Bone marrow (tissue), 2 donors: ENCODE measurements around the gene CTPS1.

Source experiments
- DNase-seq, 2 donors: peaks; one replicate each; lab custom pipeline; 2025; lab: John Stamatoyannopoulos, UW

The CTPS1 gene

DNA sequence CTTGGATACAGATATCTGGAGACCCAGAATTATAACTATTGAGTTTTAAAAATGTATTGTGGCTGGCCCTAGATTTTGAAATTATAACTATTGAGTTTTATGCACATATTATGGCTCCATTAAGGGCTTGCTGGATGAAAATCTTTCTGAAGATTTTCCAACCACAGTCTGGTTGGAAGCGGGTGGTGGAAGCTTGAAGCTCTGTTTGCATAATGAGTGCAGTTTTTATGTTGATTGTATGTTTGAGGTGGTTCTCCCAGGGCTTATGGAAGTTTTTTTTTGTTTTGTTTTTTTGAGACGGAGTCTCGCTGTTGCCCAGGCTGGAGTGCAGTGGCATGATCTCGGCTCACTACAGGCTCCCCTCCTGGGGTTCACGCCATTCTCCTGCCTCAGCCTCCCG lies 10.1 kb upstream of the CTPS1 start:
- no peak for DNase-seq

DNA sequence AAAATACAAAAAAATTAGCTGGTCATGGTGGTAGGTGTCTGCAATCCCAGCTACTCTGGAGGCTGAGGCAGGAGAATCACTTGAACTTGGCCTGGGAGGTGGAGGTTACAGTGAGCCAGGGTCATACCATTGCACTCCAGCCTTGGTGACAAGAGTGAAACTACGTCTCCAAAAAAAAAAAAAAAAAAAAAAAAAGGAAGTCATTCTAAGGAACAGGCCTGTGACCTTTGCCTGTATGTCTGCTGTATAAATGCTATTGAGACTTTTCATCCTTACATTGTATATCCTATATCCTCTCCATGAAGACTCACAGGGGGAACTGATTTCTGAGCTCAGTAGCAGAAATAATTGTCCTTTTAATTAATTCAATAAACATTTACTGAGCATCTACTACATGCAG lies 7.5 kb upstream of the CTPS1 start:
- DNase-seq: peak in 1 of 2 donors; percentile 34

DNA sequence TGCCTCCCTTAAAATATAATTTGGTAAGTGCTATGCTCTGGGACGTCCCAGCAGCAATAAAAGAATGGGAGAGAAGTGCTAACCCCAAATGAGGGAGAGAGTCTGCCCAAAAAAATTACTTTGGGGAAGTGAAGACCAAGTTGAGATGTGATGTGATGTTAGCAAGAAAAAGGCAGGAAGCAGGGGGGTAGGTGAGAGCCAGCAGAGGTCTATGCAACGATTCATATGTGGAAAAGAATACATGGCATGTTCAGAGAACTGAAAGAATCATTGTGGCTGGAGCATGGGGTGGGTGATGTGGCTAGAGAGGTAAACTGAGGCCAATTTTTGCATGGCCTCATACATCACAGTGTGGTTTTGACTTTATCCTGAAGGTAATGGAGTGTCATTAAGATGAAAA lies 5.6 kb upstream of the CTPS1 start:
- DNase-seq: peak in 1 of 2 donors; percentile 19

DNA sequence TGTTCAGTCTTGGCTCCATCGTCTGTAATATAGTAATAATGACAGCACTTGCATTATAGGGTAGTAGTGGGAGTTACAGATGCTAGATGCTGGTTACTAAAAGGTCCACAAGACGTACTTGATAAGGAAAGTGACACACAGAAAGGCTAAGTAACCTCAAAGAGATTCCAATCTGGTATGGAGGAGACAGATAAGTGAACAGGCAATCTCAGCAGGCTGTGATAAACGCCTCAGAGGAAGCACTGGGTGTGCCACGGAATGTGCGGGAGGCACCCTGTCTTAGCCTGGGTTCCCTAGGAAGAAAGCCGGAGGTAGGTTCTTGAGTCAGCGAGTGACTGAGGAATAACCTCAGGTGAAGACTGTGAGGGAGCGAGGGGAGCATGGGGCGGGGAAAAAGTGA lies 4.6 kb upstream of the CTPS1 start:
- no peak for DNase-seq

DNA sequence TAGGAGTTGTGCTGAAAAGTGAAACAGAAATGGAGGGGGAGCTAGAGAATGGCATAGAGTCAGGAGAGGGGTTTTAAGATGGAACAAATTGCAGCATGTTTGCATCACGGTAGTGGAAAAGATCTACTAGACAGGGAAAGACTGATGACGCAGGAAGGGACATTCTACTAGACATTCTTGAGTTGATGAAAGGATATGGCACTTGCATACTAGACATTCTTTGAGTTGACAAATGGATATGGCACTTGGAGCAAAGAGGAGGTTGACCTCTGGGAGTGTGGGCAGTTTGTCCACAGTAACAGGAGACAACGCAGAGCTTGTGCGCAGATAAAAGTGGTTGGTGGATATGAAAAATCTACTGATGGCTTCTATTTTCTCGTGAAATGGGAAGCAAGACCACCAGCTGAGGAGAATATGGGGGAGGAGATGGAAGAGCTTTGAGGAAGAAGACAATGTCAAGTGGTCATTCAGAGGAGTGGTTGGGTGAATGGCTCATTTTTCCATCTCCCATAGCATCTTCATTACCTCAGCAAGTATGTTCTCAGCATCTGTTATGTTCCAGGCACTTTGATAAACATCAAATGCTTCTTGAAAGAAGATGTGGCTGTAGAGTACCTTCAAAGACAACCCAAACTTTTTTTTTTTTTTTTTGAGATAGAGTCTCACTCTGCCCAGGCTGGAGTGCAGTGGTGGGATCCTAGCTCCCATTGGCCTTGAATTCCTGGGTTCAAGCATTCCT lies 2.4 kb upstream of the CTPS1 start:
- no peak for DNase-seq

DNA sequence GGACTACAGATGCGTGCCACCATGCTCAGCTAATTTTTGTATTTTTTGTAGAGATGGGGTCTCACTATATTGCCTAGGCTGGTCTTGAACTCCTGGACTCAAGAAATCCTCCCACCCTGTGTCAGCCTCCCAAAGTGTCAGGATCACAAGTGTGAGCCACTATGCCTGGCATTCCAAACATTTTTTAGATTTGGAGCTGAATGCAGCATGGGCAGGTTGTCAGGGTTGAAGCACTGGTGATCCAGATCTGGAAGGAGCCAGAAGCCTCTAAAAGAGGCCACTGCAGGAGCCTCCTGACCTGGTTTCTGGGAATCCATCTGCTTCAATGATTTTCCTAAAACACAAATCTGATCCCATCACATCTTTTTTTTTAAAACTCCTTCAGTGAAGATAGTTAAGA lies 1.8 kb upstream of the CTPS1 start:
- DNase-seq: no peak

DNA sequence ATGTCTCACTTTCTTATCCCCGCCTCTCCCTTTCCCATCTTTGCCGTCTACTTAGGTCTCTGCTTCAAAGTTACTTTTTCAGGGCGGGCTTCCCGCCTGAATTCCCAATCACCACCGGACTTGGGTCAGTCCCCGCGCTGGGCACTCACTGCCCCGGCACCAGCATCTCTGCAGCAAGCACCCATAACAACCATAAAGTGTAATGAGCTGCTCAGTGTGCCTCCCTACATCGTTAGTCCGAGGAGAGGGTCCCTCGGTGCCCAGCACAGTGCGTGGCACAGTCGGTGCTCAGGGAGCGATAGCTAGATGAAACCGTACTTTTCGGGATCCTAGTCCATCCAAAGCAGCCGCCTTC lies 633 bp upstream of the CTPS1 start:
- DNase-seq: no peak

DNA sequence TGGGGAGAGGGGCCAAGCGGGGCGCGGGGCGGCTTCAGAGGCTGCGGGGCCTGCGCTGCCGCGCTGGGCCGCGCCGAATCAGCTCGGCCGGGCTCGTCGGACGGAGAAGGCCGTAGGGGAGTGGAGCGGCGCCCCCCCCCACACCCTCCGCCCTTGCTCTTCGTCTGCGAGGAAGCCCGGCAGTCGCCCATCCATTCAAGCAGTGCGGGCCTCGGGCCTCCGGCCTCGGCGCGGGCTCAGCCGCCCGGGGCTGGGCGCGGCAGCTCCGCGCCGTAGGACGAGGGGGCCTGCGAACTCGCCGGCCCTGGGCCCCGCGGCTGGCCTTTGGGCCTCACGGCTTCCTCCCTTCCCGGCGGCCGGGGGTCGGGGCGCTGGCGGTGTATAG lies 564 bp downstream of the CTPS1 start:
- DNase-seq: no peak

DNA sequence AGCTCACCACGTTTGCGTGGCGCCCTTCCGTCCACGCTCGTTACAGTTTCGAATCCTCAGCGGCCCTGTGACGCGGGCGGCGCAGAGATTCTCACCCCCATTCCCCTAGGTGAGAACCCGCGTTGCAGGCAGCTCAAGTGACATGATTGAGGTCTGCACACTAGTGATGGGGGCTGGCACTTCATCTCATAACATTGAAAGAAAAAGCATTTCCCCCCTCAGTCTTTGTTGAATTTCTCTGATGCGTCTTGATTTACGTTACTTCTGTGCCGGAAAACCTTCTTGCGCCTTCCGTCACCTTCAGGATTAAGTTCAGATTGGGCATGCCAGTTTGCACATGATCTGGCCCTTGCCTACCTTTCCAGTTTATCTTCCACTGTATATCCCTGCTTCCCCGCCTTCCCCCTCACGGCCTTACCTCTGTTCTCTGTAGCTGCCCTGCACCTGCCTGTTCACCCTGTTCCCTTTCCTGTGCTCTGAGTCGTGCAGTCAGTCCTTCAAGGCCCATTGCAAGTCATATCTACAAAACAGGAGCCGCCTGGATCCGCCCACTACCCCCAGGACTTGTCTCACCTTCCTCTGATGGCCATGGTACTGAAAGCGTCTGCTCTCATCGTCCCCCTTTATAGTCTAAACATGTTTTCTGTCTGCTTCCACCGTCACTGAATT lies 1.1 kb downstream of the CTPS1 start:
- DNase-seq: no peak

DNA sequence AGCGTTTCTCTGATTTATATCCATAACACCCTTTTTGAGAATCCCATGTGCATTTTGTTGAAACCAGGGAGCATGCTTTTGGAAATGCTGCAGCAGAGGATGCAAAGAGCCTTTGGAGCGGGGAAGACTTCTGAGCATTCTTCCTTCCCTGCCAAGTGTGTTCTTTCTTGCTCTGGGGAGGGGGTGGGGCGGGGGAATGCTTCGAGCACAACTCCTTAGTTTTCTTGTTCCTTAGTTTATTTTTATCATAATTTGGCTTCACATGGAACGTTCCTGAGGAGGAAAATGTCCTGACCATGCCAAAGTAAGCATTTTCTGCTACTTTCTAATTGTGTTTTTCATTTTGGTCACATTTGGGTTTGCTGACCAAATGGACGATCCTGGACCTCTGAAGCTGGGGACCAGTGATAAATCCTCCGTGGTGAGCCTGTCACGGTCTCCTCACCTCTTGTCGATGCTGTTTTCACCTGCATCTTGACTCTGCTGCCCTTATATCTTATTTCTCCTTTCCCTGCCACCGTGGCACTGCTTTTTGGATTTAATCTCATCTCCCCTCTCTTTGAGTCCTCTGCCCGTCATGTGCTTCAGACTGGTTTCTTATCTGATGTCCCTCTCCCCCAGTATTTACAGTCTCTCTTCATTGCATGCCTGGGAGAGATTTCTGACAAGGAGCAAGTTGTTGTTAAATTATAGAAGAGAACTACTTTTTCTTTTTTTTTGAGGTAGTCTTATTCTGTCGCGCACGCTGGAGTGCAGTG lies 2.4 kb downstream of the CTPS1 start:
- no peak for DNase-seq

DNA sequence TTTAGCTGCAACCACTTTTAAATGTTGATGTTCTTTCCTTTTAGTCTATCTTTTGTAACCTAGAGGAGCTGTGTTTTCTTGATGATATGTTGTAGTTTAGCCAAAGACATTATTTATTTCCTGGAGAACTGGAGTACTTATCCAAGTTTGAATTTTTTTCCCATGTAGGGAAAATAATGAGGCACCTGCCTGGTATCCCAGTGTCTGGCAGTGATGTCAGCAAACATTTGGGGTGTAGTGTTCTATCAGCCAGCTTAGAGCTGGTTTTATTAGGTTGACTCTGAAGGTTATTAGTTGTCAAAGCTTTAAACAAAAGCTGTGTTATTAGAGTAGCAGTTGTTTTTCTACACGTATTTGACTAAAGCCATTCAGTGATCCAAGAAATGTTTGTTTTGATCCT lies 3.2 kb downstream of the CTPS1 start:
- DNase-seq: no peak

DNA sequence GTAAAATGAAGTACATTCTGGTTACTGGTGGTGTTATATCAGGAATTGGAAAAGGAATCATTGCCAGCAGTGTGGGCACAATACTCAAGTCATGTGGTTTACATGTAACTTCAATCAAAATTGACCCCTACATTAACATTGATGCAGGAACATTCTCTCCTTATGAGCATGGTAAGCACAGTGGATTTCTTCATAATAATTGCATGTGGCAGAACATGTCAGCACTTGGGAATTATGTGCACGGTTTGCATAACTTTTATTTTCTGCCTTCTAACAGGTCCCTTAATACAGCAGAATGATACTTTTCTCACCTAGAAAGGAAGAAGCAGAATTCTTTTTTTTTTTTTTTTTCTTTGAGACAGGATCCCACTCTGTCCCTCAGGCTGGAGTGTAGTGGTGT lies 3.8 kb downstream of the CTPS1 start:
- DNase-seq: no peak

DNA sequence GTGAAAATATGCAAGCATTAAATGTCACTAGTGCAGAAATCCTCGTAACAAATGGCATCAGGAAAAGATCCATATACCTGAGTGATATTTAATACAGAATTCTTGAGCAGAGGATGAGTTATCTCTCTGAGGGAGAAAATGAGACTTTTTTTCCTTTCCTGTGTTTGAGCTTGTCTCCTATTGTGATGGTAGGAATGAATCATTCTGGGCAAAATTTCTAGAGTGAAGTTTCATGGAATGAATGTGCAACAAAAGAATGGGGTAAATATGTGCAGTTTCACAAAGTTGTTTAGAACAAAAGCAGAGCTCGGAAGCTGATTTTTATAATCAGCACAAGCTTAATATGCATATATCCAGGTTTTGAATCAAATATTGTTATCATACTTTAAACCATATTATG lies 4.6 kb downstream of the CTPS1 start:
- DNase-seq: no peak

DNA sequence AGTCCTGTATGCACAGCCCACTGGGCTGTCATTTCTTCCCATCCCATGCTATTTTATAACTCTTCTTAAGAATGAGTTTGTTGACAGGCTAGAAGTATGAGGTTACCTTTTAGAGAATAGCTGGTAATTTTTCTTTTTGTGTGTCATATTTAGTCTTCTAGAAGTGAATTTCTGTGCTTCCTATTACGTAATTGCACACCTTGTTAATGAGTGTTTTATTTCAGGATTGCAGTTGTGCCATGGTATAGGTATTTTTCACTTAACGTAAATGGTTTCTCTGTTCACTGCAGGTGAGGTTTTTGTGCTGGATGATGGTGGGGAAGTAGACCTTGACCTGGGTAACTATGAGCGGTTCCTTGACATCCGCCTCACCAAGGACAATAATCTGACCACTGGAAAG lies 5.0 kb downstream of the CTPS1 start:
- DNase-seq: no peak

DNA sequence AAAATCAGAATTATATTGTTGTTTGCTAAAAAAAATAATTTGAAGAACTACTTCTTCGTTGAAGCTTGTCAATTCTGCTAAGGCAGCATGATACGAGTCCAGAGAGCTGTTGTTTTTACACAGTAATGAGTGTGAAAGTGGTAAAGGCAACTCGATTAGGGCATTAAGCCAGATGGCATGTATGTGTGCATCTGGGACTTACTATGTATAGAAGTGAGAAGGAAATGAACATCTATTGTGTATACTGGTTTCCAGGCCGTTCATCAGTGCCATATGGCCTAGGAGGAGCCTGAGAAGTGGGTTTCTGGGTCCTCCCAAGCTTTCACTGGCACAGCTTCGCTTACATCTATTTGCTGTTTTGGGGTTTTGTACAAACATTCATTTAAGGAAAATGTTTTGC lies 5.7 kb downstream of the CTPS1 start:
- DNase-seq: no peak

DNA sequence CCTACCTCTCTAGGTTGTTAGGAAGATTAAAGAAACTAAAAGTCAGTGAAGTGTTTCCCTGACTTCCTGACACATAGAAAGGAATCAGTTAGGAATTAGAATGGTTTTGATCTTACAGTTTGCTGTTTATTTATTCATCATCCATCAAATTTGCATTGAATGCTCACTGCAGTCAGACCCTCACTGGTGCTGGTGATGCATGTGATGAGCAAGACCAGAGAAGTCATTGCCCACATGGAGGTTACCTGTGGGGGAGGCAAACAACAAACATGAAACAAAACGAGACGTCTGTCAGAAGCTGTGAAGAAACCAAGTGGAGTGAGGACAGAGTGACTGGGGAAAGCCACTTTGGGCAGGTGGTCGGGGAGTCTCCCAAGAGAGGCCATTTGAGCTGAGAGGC lies 6.4 kb downstream of the CTPS1 start:
- no peak for DNase-seq

DNA sequence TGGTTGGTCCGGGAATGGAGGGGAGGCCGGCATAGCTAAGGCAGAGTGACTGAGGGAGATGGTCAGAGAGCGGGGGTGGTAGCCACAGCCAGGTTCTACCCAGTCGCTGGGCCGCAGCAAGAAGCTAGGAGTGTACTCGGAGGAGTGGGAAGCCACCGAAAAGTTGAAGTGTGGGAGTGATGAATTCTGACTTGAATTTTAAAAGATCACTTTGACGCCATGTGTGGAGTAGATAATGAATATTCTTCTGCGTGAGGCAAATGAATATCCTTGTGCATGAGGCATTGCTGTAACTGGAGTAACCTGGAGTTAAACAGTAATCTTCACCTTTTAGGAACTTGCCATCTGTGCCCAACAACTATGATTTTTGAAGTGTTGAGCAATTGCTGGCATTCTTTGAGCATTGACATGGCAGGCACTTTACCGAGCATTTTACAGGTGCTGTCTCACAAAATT lies 6.9 kb downstream of the CTPS1 start:
- no peak for DNase-seq

DNA sequence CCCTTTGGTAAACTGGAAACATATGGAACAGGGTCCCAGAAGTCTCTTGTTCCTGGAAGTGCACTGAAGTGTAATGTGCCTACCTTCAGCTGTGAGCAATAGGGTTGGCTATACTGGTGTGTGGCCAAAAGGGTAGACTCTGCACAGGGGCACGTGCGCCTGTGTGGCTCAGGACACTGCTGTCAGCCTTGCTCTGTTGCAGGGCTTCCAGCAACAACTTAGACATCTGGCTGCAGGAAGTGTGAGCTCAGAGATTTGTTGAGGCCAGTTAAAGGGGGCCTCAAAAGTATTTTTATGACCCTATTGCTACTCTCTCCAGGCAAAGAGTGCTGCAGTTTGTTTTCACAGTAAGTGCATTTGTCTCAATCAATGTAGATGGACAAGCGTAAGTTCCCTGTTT lies 7.5 kb downstream of the CTPS1 start:
- DNase-seq: no peak

DNA sequence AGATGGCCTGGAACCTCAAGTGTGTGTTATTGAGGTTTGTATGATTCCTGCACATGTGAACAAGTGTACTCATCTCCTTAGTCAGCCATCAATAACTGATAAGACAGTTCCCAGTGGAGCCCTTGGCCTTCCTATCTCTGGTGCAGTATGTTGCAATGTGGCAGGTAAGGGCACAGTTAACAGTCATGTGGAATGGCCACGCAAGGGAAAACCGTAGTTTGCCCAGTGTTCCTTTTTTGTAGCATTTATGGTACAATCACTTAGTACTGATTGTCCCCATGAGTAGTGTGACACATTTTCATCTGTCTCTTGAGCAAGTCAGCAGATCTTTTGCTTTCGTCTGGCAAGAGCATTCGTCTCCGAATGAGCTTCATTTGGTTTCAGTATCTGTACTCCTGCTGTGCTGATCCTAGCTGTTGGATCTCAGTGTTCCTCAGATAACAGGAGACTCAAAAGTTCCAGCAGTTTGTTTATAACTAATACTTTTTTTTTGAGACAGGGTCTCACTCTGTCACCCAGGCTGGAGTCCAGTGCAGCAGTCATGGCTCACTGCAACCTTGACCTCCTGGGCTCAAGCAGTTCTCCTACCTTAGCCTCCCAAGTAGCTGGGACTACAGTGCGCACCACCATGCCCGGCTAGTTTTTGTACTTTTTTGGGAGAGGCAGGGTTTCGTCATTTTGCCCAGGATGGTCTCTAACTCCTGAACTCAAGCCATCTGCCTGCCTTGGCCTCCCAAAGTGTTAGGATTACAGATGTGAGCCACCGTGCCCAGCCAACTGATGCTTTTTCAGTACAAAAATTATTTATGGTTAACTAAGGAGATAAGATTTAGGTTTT lies 8.2 kb downstream of the CTPS1 start:
- no peak for DNase-seq

DNA sequence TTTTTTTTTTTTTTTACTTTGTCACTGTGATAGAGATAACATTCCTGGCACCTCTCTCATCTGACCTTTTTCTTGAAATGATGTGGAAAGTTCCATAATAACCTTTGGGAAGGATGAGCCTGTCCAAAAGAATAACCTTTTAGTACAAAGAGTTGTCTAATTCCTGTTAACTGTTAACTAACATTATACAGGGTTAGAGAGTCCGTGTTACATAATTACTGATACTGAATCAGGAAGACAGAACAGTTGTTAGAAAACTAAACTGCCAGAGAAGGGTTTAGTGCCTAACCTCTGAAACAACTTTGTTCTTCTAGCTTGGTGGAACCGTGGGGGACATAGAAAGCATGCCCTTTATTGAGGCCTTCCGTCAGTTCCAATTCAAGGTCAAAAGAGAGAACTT lies 8.8 kb downstream of the CTPS1 start:
- DNase-seq: no peak

DNA sequence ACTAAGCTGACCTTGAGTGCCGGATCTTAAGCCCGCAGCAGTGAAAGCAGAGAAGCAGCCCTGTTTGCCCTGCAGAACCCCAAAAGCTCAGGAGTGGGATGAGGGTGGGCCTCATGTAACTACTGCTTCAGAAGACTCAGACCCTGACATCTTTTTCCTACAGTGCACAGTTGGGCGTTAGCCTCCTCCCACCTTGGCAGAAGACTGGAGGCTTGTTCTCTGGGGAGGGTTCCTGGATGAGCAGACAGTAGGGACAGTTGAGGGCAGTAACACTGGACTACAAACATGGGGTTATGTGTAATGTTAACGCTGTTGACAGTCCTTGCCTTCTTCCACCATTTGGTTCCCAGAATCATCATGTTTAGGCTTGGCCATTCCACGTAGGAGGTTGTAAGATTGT lies 9.6 kb downstream of the CTPS1 start:
- DNase-seq: no peak

DNA sequence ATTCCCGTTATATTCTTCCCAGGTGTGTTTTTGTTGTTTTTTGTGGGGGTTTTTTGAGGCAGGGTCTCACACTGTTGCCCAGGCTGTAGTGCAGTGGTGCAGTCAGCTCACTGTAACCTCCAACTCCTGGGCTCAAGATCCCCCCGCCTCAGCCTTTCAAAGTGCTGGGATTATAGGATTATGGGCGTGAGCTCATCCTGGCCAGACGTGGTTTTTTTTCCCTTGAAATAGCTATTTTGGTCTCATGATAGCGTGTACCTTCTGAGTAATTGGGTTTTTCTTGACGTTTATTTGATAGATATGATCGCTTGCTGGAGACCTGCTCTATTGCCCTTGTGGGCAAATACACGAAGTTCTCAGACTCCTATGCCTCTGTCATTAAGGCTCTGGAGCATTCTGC lies 17.6 kb downstream of the CTPS1 start:
- DNase-seq: no peak
